ENCODE results near the gene PHACTR1.

GRCh38 chr6:12815089-12815488 is 98.5 kb downstream of the PHACTR1 start:
- TF ChIP-seq POLR2A (IDR thresholded peaks at IDR 0.05) (no peak), CTCF (IDR thresholded peaks at IDR 0.05) (no peak)
